ENCODE measurements around the gene EFHD2.

- TF ChIP-seq CTCF (IDR thresholded peaks at IDR 0.05; ENCODE audit: low read depth, low read length): no peak
- TF ChIP-seq EZH2phosphoT487 (IDR thresholded peaks at IDR 0.05; ENCODE audit: low read depth): no peak
These were observed 2.1 kb upstream of the EFHD2 start for GRCh38 chr1:15407580-15407979.

Measured in OCI-LY3 (cell line).